ENCODE results near the gene RAX2.
"Not testable (repeated sequence)": the region's sequence is repeated elsewhere in the genome, so short reads cannot be mapped to it uniquely, and the experiment has no call there.

The RAX2 gene

DNA sequence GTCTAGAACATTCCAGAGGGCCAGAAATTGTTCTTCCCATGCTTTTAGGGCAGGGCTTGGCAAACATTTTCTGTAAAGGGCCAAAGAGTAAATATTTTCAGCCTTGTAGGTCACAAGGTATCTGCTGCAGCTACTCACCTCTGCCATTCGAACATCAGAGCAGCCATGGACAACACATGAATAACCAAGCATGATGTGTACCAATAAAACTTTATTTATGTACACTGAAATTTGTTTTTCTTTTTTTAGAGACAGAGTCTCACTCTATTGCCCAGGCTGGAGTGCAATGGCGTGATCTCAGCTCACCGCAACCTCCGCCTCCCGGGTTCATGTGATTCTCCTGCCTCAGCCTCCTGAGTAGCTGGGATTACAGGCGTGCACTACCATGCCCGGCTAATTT lies 14.3 kb downstream of the RAX2 start:
- not testable (repeated sequence) for DNase-seq

DNA sequence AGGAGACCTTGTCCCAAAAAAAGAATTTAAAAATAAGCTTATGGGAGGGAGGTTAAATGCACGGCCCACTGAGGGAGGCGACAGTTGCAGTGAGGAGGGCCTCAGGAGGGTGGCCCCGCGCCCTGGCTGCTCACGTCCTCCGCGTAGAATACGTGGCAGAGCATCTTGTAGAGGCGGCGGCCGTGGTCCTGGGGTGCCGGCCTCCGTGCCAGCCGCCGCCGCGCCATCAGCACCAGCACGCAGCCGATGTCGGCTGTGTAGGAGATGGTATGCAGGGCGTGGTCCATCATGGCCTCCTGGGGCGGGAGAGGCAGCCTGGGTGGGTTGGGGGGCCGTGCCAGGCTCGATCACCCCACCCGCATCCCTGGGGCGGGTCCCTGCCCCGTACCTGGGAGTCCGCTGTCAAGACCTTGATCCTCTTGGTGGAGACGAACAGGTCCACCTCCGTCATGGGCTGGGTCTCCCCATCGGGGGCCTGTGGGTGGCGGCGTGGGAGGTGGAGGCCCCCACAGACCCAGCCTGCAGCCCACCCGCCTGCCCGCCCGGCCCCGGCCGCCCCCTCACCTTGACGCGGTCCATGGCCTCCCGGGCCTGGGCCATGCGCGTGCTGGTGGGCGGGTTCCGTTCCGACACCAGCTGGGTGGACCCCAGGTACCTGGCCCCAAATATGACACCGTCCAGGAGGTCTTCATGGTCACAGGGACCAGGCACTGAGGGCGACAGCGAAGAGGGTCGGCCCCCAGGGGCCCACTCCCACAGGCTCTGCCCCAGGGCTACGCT lies 18.2 kb downstream of the RAX2 start:
- no peak for DNase-seq

DNA sequence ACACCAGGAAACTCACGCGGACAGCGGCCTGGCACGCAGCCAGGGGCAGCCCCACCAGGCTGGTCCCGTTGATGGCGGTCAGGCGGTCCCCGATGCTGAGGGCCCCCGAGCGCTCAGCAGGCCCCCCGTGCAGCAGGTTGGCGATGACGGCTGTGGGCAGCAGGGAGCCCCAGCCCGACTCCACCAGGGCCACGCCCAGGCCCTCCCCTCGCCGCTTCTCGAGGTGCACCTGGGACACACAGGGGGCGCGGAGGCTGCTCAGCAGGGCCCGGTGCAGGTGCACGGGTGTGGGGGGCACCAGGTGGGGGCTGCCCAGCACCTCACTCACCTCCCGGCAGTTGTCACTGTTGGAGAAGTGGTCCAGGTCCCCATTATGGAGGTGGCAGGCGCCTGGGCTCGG lies 19.5 kb downstream of the RAX2 start:
- DNase-seq, result no peak

DNA sequence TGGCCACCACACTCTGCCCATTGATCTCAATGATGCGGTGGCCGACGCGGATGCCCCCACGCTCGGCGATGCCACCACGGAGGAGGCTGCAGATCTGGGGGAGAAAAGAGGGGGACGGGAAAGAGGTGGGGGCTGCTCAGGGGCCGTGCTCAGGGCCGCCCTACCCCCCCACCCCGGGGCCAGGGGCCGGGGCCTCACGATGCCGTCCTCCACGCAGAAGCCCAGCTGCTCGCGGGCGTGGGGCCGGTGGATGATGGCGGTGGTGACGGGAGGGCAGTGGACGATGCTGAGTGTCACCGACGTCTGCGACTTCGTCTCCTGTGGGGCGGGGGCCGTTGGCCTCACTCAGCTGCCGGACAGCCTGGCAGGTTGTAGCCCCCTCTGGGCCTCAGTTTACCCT lies 20.8 kb downstream of the RAX2 start:
- DNase-seq, result no peak

DNA sequence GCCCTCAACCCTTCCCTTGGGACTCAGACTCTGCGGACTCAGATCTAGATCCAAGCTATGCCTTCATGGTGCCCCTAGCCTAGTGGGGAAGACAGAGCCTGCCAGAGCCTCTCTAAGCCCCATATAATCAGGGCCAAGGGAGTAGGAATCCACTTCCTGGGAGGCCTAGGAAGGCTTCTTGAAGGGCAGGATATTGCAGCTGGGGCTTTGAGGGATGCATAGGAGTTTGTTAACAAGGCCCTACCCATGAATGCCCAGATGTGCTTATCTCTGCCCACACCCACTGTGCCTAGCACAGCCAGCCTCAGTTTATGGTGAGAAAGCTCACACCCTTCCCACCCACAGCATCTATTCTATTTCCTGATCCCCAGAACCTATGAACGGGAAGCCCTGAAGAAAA lies 21.8 kb downstream of the RAX2 start:
- DNase-seq, result no peak

DNA sequence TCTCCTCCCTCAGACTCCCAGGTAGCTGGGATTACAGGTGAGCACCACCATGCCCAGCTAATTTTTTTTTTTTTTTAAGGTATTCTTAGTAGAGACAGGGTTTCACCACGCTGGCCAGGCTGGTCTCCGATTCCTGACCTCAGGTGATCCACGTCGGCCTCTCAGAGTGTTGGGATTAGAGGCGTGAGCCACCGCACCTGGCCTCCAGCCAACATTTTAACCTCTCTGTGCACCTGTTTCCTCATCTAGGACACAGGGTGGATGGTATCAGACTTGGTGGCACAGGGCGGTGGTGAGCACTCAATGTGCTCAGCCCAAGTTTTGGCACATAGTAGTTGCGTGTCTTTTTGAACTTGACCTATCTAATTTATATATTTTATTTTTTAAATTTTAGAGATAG lies 23.1 kb downstream of the RAX2 start:
- no peak for DNase-seq

DNA sequence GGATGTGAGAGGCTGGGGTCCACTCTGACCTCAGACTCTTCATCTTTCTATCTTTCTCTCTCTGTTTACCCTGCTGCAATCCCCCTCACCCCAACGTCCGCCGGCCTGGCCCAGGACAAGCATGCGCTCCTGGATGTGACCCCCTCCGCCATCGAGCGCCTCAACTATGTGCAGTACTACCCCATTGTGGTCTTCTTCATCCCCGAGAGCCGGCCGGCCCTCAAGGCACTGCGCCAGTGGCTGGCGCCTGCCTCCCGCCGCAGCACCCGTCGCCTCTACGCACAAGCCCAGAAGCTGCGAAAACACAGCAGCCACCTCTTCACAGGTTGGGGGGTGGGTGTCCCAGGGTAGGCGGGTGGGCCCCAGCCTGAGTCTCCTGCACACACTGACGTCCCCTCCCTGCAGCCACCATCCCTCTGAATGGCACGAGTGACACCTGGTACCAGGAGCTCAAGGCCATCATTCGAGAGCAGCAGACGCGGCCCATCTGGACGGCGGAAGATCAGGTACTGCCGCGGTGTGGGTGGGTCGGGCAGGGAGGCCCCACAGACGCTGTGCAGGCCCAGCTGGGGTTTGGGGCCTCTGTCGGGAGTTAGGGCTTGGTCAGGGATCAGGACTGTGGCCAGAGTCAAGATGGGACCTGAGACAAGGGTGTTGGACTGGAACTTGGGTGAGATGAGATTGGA lies 25.5 kb downstream of the RAX2 start:
- DNase-seq, result no peak

DNA sequence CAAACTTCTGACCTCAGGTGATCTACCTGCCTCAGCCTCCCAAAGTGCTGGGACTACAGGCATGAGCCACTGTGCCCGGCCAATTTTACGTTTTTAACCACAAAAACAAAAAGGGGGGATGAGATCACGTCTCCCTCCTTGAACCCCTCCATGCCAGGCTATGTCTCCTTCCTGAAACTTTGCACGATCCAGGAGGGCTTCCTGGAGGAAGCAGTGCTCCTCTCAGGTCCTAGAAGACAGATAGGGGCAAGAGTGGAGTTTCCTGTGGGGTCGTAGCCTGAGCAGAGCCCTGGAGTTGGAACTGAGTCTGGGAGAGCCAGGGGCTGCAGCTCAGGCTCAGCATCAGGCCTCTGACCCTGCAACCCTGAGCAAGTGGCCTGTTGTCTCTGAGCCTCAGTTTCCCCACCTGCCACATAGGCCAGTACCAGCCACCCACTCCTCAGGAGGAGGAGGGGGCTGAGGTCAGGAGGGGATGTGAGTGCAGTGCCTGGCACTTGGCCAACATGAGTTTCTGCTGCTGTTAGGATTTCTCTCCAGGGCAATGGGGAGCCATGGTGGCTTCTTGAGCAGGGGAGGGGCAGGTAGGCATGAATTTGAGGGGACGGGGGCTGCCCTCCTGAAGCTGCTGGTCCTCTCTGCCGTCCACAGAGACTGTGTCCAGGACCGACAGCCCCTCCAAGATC lies 26.5 kb downstream of the RAX2 start:
- DNase-seq, result no peak

DNA sequence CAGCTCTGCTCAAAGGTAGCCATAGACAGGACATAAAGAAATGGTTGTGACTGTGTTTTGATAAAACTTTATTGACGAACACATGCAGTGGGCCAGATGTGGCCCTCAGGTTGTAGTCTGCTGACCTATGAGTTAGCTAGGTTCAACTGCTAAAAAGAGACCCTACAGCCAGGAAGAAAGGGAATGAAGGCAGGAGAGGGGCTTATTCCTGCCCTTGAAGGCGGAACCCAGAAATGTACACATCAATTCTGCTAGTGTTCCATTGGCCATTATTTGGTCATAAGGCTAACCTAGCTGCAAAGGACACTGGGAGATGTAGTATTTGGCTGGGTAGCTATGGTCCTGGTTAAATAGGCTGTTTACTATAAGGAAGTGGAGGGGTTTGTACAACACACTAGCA lies 28.5 kb downstream of the RAX2 start:
- DNase-seq, result no peak

DNA sequence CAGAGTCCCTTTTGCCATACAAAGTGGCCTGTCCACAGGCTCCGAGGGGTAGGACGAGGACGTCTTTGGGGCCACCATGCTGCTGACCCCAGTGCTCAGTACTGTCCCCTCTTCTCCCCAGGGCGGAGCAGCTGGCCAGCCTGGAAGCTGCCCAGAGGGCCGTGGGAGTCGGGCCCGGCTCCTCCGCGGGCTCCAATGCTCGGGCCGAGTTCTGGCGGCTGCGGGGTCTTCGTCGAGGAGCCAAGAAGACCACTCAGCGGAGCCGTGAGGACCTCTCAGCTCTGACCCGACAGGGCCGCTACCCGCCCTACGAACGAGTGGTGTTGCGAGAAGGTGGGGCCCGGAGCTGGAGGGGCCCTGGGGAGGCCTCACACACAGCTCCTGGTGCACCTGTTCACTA lies 31.6 kb downstream of the RAX2 start:
- no peak for DNase-seq

DNA sequence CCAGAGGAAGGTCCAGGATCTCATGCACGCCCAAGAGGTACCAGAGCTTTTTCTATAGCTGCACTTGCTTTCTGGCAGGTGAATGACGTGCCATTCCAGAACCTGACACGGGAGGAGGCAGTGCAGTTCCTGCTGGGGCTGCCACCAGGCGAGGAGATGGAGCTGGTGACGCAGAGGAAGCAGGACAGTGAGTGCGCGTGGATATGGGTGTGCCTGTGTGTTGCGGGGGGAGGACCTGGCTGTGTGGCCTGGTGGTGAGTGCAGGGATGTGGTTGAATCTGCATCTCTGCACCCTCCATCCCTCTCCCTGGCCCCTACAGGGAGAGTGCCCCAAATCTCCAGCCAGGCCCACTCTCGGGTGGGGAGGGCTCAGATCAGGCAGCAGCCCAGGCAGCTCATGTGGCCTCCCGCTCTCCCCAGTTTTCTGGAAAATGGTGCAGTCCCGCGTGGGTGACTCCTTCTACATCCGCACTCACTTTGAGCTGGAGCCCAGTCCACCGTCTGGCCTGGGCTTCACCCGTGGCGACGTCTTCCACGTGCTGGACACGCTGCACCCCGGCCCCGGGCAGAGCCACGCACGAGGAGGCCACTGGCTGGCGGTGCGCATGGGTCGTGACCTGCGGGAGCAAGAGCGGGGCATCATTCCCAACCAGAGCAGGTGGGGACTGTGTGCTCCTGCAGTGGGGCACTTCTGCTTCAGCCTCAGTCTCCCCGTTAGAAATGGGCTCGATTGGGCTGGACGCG lies 33.4 kb downstream of the RAX2 start:
- DNase-seq, result no peak

DNA sequence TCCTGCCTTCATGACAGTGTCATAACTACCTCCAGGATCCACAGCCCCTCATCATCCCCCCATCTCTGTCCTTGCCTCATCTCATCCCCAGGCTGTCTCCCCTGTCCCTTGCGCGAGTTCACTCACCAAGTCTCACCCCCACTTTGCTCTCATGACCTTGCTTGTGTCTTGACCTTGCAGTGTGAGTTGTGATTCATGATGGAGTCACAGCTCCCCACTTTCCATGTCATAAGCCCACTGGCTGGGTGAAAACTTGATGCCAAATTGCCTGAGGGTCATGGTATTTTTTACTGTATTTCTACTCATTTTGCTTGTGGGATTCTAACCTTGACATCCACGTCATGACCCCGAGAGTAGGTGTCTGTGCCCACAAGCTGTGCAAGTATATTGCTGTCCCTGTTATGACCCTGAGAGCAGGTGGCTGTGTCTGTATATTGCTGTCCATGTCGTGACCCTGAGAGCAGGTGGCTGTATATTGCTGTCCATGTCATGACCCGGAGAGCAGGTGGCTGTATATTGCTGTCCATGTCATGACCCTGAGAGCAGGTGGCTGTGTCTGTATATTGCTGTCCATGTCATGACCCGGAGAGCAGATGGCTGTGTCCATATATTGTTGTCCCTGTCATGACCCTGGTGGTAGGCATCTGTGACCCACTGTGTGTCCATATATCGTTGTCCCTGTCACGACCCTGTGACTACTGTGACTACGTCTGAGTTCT lies 34.4 kb downstream of the RAX2 start:
- DNase-seq, result no peak

DNA sequence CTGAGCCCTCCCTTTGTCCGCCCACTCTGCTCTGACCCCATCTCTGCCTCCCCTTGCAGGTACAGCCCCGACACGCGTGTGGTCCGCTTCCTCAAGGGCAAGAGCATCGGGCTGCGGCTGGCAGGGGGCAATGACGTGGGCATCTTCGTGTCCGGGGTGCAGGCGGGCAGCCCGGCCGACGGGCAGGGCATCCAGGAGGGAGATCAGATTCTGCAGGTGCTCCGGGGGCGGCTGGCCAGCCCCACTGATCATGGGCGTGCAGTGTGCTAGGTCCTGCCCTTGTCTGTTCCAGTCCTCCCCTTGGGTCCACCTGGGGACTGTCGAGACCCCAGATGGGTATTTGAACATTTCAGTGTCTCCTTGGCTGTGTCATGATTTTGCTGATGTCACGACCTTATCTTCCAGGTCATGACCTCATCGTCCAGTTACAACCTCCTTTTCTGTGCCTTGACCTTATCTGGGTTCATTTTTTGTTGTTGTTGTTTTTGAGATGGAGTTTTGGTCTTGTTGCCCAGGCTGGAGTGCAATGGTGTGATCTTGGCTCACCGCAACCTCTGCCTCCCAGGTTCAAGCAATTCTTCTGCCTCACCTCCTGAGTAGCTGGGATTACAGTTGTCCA lies 35.8 kb downstream of the RAX2 start:
- no peak for DNase-seq

DNA sequence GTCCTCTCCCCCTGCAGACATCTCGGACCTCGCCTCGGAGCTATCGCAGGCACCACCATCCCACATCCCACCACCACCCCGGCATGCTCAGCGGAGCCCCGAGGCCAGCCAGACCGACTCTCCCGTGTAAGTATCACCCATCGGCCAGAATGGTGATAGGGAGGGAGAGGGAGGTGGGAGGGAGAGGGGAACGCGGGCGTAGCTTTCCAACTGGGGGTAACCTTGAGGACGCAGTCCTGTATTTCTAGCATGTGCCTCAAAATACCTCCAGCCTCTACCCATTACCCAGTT lies 37.8 kb downstream of the RAX2 start:
- no peak for DNase-seq

DNA sequence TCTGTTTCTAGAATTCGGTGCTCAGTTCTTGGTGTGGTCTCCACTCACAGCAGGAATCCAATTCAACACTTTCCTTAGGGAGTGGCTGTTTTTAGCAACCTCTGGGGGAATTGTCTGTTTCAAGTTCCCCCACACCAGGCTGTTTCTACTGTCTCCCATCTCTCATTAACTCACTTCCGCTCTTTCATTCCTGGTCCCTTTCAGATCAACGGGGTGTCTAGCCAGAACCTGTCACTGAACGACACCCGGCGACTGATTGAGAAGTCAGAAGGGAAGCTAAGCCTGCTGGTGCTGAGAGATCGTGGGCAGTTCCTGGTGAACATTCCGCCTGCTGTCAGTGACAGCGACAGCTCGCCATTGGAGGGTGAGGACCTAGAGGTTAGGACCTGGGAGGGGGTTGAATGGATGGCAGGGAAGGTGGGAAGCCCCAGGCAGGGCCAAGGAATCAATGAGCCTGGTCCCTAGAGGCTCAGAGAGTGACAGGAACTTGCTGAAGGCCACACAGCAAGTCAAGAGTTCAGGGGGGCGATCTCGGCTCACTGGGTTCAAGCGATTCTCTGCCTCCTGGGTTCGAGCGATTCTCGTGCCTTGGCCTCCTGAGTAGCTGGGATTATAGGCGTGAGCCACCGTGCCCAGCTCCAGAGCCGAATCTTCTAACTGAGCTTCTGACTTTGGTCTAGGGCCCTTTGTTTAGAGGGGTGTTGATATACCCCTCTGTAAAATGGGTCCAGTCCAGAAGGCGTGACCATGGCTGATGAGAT lies 38.3 kb downstream of the RAX2 start:
- DNase-seq, result no peak

DNA sequence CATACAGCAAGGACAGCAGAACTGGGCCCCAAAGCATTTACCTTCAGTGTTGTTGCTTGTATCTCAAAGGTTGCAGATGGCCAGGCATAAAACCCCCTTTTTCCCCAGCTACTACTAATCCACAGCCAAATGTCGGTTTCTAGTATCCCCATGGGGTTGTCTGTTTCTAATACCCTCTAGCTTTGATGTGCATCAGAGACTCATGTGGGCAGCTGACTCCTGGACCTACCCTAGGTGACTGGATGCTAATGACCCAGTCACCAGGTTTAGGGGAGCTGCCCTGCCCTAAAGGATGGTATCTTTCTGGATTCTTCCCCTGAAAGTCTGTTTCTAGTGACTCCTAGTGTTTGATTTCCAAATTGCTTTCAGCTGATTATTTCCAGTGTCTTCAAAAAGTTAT lies 39.9 kb downstream of the RAX2 start:
- no peak for DNase-seq

DNA sequence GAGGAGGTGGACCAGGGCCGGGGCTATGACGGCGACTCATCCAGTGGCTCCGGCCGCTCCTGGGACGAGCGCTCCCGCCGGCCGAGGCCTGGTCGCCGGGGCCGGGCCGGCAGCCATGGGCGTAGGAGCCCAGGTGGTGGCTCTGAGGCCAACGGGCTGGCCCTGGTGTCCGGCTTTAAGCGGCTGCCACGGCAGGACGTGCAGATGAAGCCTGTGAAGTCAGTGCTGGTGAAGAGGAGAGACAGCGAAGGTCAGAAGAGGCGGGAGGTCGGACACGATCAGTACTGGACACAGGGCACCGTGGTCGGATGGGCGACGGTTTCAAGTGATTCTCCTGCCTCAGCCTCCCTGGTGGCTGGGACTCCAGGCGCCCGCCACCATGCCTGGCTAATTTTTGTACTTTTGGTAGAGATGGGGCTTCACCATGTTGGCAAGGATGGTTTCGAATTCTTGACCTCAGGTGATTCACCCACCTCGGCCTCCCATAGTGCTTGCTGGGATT lies 41.5 kb downstream of the RAX2 start:
- no peak for DNase-seq

DNA sequence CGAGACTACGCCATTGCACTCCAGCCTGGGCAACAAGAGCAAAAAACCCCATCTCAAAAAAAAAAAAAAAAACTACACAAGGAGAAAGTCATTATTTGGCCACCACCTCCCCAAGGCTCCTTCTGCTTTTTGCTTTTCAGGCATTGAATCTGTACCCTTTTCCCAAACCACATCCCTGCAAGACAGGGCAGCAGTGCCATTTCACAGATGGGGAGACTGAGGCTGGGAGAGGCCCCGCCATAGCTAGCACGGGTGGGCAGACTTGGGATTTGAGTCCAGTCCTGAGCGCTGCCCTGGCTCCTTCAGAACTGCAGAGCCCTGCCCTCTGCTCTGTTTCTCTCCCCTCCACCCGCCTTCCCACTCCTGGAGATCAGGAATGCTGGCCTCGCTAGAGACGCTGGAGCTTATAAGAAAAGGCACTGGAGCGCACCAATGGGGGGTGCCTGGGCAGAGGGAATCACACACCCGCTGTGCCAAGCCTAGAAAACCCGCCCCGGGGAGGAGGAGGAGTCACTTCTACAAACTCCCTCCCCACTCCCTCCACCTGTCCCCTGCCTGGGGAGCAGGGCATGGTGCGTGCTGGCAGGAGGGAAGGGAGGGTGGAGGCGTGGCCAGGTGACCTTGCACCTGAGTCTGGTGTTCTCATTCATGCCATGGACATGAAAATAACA lies 46.3 kb downstream of the RAX2 start:
- peak; percentile 31 to 76 for DNase-seq

DNA sequence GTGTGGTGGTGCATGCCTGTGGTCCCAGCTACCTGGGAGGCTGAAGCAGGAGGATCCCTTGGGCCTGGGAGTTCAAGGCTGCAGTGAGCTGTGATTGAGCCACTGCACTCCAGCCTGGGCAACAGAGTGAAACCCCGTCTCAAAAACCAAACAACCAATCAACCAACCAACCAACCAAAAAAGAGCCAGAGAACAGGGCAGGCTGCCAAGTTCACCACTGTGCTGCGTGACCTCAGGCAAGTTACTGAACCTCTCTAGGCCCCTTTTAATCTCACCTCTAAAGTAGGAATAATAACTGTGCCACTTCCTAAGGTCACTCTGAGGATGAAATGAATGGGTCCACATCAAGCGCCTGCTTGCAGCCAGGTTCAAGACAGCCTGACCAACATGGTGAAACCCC lies 46.9 kb downstream of the RAX2 start:
- DNase-seq, result no peak

DNA sequence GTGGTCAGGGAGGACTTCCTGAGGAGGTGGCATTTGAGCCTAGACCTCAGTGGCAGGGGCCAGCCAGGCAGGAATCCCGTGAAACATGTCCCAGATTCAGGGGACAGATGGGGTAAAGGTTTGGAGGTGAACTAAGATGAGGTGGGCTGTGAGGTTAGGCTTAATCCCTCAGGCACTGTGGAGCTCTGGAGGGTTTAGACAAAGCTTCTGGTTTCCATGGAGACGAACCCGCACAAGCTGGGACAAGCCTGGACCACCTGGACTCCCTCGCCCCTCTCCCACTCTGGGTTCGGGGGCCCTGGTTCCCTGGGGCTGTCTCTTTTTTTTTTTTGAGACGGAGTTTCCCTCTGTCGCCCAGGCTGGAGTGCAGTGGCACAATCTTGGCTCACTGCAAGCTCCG lies 48.1 kb downstream of the RAX2 start:
- no peak for DNase-seq

DNA sequence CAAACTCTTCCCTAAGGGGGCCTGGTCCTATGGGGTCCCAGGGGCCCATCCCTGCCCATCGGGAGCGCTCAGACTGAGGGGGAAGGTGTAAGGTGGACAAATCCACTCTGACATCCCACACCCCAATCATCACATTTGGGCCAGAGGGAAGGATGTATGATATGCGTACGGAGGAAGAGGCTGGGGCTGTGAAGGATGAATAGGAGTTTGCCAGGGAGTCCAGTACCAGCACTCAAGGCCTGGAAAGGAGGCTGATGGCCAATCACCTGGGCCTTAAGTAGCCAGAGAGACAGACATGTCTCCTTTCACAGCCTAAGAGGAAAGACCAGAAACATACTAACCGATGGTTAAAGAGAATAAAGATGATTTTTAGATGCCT lies 48.9 kb downstream of the RAX2 start:
- no peak for DNase-seq
